ENCODE results near the gene UBE2D1.

UBE2D1 gene

DNA sequence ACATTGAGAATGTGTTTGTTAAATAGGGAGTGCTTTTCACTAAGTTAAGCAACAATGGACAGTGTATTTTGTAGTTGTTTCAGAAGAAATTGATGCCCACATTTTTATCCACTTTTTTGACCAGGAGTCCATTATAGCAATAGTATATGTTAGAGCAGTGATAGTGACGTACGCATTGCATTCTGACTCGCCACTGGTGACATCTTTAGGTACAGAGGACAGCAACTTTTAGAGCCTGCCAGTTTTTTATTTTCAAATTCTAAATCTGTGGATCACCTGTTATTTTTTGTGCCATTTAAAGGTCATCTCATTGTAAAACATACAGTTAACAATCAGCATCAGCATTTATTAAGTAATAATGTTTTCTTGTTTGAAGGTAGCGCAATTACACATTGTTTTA lies 1.4 kb downstream of the UBE2D1 start:
- TF ChIP-seq, protein P1, sequence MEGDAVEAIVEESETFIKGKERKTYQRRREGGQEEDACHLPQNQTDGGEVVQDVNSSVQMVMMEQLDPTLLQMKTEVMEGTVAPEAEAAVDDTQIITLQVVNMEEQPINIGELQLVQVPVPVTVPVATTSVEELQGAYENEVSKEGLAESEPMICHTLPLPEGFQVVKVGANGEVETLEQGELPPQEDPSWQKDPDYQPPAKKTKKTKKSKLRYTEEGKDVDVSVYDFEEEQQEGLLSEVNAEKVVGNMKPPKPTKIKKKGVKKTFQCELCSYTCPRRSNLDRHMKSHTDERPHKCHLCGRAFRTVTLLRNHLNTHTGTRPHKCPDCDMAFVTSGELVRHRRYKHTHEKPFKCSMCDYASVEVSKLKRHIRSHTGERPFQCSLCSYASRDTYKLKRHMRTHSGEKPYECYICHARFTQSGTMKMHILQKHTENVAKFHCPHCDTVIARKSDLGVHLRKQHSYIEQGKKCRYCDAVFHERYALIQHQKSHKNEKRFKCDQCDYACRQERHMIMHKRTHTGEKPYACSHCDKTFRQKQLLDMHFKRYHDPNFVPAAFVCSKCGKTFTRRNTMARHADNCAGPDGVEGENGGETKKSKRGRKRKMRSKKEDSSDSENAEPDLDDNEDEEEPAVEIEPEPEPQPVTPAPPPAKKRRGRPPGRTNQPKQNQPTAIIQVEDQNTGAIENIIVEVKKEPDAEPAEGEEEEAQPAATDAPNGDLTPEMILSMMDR (IDR thresholded peaks at IDR 0.05; ENCODE audit: extremely low read depth, missing control alignments): no peak
- no peak for DNase-seq (ENCODE audit: low spot score)

DNA sequence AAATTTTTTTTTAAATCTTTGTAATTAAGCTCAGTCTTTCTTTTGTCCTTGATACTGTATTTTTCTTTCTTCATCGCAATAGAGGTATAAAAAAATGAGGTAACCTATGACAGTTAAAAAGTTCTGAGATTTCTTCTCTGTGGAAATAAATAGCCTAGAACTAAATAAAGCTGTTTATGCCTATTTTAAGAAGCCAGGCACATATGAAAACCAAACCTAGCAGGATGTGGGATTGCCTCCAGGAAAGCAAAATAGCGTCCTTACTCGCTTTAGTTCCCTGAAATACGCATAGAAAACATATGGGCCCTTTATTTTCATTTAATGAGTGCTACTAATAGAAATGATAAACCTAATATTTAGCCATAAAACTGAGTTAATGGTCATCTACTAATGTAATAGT lies 6.6 kb downstream of the UBE2D1 start:
- TF ChIP-seq, protein P1 (IDR thresholded peaks at IDR 0.05; ENCODE audit: extremely low read depth, missing control alignments): no peak
- no peak for DNase-seq (ENCODE audit: low spot score)

DNA sequence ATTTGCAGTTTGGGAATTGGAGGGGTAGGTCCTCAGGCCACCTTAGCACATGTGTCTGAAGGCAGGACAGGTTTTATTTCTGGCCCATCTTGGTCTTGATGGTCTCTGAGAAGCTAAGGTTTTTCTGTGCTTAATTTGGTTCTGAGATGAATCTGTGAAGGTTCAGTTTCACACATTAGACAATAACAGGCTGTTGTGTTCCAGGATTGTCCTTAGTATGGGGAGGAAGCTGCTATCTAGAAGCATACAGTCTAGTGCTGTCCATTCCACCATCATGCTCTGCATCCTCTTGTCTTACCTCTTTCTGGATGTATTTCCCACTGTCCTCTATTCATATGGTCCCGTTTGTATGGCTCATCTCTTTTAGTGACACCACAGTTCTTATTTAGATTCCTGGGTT lies 7.1 kb downstream of the UBE2D1 start:
- TF ChIP-seq, protein P1 (IDR thresholded peaks at IDR 0.05; ENCODE audit: extremely low read depth, missing control alignments): no peak
- DNase-seq (ENCODE audit: low spot score): no peak

DNA sequence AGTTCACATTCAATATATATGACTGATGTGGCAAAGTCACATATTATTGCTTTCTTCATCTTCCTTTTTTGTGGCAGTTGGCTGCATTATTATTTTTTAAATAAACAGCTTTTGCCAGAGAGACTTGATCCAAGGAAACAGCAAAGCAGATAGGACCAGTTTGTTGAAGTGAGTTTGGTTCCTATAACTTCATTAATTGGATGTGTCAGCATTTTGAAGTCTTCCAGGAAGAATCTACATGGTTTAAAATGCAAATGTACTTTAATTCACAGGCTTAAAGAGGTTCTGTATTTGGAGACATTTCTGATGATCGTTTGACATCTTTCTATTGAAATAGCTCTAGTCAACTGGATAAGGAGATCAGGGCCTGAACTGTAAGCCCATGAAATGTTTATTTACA lies 13.2 kb downstream of the UBE2D1 start:
- TF ChIP-seq, protein P1 (IDR thresholded peaks at IDR 0.05; ENCODE audit: extremely low read depth, missing control alignments): no peak
- DNase-seq (ENCODE audit: low spot score): no peak

DNA sequence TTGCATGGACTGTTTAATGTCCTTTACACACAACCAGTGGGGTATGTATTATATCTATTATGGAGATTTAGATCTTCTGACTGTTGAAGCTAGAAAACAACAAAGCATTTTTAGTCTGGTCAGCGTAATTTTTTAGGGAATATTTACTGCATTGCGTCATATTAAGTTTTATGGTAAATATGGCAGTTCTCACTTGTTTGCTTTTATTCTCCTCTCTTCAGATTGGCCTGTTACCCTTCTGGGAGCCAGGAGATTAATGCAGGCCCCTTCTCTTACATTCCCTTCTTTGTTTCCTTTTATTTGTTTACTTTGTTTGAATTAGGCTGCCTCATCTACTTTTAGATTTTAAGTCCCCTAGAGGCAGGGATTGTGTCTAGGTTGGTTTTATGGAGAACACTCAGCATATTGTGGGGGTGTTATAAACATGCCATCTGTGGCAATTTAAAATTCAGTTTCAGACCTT lies 13.8 kb downstream of the UBE2D1 start:
- DNase-seq (ENCODE audit: low spot score): no peak
- TF ChIP-seq, protein P1 (IDR thresholded peaks at IDR 0.05; ENCODE audit: extremely low read depth, missing control alignments): no peak

DNA sequence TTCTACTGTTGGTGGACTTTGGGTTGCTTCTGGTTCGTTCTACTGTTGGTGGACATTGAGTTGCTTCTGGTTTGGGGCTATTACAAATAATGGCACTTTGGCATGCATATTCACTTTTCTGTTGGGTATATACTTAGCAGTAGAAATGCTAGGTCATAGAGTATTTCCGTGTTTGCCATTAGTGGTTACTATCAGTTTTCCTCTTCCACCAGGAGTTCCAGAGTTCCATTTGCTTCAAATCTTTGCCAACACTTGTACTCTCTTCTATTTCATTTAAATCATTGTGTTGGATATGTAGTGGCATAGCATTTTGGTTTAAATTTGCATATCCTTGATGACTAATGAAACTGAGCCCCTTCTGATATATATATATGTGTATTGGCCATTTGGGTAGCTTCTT lies 15.2 kb downstream of the UBE2D1 start:
- no peak for DNase-seq (ENCODE audit: low spot score)
- TF ChIP-seq, protein P1 (IDR thresholded peaks at IDR 0.05; ENCODE audit: extremely low read depth, missing control alignments): no peak

DNA sequence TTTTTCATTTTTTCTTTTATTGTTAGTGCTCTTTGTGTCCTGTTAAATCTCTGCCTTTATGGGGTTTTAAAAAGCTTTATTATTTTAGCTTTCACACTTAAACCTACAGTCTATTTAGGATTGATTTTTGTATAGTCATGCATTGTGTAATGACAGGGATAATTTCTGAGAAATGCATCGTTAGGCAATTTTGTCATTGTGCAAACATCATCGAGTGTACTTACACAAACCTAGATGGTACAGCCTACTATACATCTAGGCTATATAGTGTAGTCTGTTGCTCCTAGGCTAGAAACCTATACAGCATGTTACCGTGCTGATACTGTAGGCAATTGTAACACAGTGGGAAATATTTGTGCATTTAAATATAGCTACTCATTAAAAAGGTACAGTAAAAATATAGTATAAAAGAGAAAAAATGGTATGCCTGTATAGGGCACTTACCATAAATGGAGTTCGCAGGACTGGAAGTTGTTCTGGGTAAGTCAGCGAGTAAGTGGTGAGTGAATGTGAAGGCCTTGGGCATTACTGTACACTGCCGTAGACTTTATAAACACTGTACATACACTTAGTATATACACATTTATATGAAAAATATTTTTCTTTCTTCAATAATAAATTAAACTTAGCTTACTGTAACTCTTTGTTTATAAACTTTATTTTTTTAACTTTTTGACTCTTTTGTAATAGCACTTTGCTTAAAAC lies 16.0 kb downstream of the UBE2D1 start:
- TF ChIP-seq, protein P1 (IDR thresholded peaks at IDR 0.05; ENCODE audit: extremely low read depth, missing control alignments): no peak

More for the DNA sequence above, 16.0 kb downstream of the UBE2D1 start:
- no peak for DNase-seq (ENCODE audit: low spot score)
